CD4-positive, alpha-beta T cell treated with Interferon gamma for 1 hour (primary cell): Measurements from ENCODE around the gene UNC119B.
A peak's percentile ranks its signal among the peaks of the same experiment; 100 is the strongest.
"Not testable (repeated sequence)": the region's sequence is repeated elsewhere in the genome, so short reads cannot be mapped to it uniquely, and the experiment has no call there.

ENCODE experiments used
- DNase-seq: peaks from one replicate; pipeline ENCODE4 v3.0.0-alpha.2; 2020

Gene UNC119B

GRCh38 chr12:120710031-120710804 is at the start of gene UNC119B:
Gene UNC119B, plus strand, starts transcription at chr12:120710458. Its CDS starts 17 bp downstream, at chr12:120710475.
- DNase-seq: peak; percentile 67

GRCh38 chr12:120661432-120661831 is 48.8 kb upstream of the UNC119B start:
- no peak for DNase-seq

GRCh38 chr12:120662879-120663278 is 47.4 kb upstream of the UNC119B start:
- peak; percentile 44 for DNase-seq

GRCh38 chr12:120663741-120664140 is 46.5 kb upstream of the UNC119B start:
- no peak for DNase-seq

GRCh38 chr12:120666571-120667390 is 43.5 kb upstream of the UNC119B start:
- no peak for DNase-seq

- DNase-seq: no peak
These were observed 42.0 kb upstream of the UNC119B start for GRCh38 chr12:120668091-120668867.

- peak; percentile 37 for DNase-seq
These were observed 41.1 kb upstream of the UNC119B start for GRCh38 chr12:120668868-120669840.

- not testable (repeated sequence) for DNase-seq
These were observed 40.0 kb upstream of the UNC119B start for GRCh38 chr12:120670237-120670636.

- no peak for DNase-seq
These were observed 39.6 kb upstream of the UNC119B start for GRCh38 chr12:120670667-120671066.

GRCh38 chr12:120674097-120674636 is 36.1 kb upstream of the UNC119B start:
- DNase-seq: peak; percentile 24

- DNase-seq: no peak
These were observed 32.3 kb upstream of the UNC119B start for GRCh38 chr12:120677765-120678473.

- DNase-seq: no peak
These were observed 31.7 kb upstream of the UNC119B start for GRCh38 chr12:120678572-120678971.

- DNase-seq: no peak
These were observed 30.0 kb upstream of the UNC119B start for GRCh38 chr12:120680165-120680738.

GRCh38 chr12:120684523-120684932 is 25.7 kb upstream of the UNC119B start:
- DNase-seq: no peak

GRCh38 chr12:120685522-120685921 is 24.7 kb upstream of the UNC119B start:
- DNase-seq: no peak

- DNase-seq: peak; percentile 98
These were observed 24.0 kb upstream of the UNC119B start for GRCh38 chr12:120686151-120686689.

GRCh38 chr12:120686690-120687577 is 23.3 kb upstream of the UNC119B start, which contains the start of gene MLEC:
Gene MLEC, plus strand, starts transcription at chr12:120687149. Its CDS starts 148 bp downstream, at chr12:120687297.
- peak; percentile 99 for DNase-seq

- no peak for DNase-seq
These were observed 22.5 kb upstream of the UNC119B start for GRCh38 chr12:120687578-120688289.
